LNCaP clone FGC (cell line): ENCODE measurements around the gene COL27A1.
"Not testable (repeated sequence)": the region's sequence is repeated elsewhere in the genome, so short reads cannot be mapped to it uniquely, and the experiment has no call there.

Source experiments
- DNase-seq: peaks from one replicate; pipeline ENCODE4 v3.0.0-alpha.2; 2011; ENCODE audit warnings: low read depth
- H3K4me3 ChIP-seq: 2 replicates; pipeline ENCODE4 v1.5.1; 2011; ENCODE audit warnings: mild to moderate bottlenecking, low read depth, low read length, control low read depth
- TF ChIP-seq, protein P1 (sequence below): IDR thresholded peaks from 2 replicates; pipeline ENCODE4 v1.5.1; 2012; ENCODE audit warnings: mild to moderate bottlenecking; ENCODE audit not compliant: control insufficient read depth, insufficient read depth; ENCODE audit errors: extremely low read depth

COL27A1 gene

GRCh38 chr9:114315723-114316363, 160.5 kb downstream of the COL27A1 start:
- TF ChIP-seq, protein P1, sequence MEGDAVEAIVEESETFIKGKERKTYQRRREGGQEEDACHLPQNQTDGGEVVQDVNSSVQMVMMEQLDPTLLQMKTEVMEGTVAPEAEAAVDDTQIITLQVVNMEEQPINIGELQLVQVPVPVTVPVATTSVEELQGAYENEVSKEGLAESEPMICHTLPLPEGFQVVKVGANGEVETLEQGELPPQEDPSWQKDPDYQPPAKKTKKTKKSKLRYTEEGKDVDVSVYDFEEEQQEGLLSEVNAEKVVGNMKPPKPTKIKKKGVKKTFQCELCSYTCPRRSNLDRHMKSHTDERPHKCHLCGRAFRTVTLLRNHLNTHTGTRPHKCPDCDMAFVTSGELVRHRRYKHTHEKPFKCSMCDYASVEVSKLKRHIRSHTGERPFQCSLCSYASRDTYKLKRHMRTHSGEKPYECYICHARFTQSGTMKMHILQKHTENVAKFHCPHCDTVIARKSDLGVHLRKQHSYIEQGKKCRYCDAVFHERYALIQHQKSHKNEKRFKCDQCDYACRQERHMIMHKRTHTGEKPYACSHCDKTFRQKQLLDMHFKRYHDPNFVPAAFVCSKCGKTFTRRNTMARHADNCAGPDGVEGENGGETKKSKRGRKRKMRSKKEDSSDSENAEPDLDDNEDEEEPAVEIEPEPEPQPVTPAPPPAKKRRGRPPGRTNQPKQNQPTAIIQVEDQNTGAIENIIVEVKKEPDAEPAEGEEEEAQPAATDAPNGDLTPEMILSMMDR: no peak
- DNase-seq: no peak

DNA sequence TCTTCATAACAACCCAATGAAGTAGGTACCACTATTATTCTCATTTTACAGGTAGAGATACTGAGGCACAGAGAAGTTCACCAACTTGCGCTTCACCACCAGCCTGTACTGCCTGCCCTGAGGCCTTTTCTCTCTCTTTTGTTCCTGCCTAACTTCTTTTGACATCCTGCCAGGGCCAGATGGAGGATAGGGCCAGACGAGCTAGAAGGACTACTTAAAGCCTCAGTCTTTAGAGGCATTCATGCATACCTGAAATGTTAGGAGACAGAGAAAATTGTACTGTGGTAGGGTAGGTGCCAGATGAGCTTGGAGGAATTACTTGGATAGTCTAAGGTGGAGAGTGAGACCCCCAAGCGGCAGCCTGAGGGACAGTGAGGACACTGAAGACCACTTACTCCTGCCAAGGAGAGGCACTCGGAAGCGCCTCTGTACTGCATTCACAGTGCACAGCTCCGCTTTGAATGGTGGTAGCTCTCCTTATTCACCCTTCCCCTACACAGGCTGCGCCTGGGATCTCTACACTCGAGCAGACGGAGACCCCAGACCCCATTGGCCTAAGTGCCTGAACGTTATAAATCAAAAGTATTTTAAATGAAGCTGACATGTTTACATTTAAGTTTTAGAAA, 161.4 kb downstream of the COL27A1 start:
- no peak for DNase-seq
- no peak overlapping the region for H3K4me3 ChIP-seq
- TF ChIP-seq, protein P1: no peak

More at GRCh38 chr9:114315723-114316363, 160.5 kb downstream of the COL27A1 start:
- H3K4me3 ChIP-seq: no peak overlapping the region

DNA sequence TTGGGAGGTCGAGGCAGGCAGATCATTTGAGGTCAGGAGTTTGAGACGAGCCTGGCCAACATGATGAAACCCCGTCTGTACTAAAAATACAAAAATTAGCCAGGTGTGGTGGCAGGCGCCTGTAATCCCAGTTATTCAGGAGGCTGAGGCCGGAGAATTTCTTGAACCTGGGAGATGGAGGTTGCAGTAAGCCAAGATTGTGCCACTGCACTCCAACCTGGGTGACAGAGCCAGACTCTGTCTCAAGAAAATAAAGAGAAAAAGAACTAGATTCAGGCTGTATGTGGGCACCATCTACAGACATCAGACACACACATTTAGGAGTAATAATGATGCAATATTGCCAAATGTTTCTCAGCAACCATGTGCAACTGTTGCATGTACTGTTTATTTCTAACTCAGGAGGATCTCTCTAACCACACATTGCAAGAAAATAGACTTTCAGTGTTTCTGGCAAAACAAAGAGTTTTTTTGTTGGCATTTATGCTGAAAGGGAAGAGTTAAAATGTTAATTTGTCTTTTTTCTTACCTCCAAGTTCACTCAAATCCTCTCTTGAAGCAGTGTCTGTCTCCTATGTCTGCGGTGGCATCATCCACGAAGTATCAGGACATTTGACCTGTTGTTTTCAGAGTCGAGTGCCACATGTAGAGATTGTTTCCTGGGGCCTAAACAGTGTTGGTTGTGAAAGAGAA, 162.5 kb downstream of the COL27A1 start:
- no peak overlapping the region for H3K4me3 ChIP-seq
- TF ChIP-seq, protein P1: no peak
- DNase-seq: no peak

- DNase-seq: no peak
- H3K4me3 ChIP-seq: no peak overlapping the region
- TF ChIP-seq, protein P1: no peak
Observed at GRCh38 chr9:114318416-114318815, 163.1 kb downstream of the COL27A1 start.

- H3K4me3 ChIP-seq: no peak overlapping the region
- TF ChIP-seq, protein P1: no peak
- DNase-seq: no peak
Observed at GRCh38 chr9:114319147-114319546, 163.8 kb downstream of the COL27A1 start.

- not testable (repeated sequence) for H3K4me3 ChIP-seq, DNase-seq
Observed at GRCh38 chr9:114320710-114321109, 165.4 kb downstream of the COL27A1 start.

DNA sequence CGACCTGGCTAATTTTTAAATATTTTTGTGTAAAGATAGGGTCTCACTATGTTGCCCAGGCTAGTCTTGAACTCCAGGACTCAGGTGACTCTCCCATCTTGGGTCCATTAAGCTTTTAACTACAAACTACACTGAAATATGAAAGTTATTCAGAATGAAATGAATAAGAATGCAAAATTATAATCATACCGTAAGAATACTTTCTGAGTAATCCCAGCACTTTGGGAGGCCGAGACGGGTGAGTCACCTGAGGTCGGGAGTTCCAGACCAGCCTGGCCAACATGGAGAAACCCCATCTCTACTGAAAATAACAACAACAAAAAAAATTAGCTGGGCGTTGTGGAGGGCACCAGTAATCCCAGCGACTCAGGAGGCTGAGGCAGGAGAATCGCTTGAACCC, 166.4 kb downstream of the COL27A1 start:
- no peak overlapping the region for H3K4me3 ChIP-seq
- TF ChIP-seq, protein P1: no peak
- no peak for DNase-seq

GRCh38 chr9:114322160-114322818, 167.0 kb downstream of the COL27A1 start:
- H3K4me3 ChIP-seq, DNase-seq: not testable (repeated sequence)

DNA sequence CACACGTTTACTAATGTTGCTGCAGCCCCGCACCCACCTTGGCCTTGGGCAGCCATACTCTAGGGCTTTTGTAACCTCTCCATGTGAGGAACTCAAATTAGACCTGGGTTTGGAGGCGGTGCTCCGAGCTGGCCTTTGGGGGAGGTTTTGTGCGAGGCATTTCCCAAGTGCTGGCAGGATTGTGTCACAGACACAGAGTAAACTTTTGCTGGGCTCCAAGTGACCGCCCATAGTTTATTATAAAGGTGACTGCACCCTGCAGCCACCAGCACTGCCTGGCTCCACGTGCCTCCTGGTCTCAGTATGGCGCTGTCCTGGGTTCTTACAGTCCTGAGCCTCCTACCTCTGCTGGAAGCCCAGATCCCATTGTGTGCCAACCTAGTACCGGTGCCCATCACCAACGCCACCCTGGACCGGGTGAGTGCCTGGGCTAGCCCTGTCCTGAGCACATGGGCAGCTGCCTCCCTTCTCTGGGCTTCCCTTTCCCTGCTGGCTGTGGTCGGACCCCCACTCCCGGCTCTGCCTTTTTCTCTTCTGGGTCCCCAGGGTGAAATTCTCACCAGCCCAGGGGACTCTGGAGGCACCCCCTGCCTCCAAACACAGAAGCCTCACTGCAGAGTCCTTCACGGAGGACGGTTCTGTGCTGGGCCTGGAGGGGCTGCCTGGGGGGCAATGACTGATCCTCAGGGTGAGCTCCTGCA, 167.6 kb downstream of the COL27A1 start, which contains the start of gene ORM1:
Gene ORM1 (plus strand): TSS at position 268 of the 701 bp plus-strand sequence. CDS start 36 bp downstream, at position 304.
- not testable (repeated sequence) for H3K4me3 ChIP-seq, DNase-seq

GRCh38 chr9:114323849-114324248, 168.5 kb downstream of the COL27A1 start:
- not testable (repeated sequence) for H3K4me3 ChIP-seq

More at GRCh38 chr9:114323849-114324248, 168.5 kb downstream of the COL27A1 start:
- not testable (repeated sequence) for DNase-seq
